RKO (cell line): Measurements from ENCODE around the gene PKNOX2.

ENCODE experiments used
- DNase-seq: peaks from one replicate; pipeline ENCODE4 v3.0.0-alpha.2; 2016; ENCODE audit warnings: low spot score

The PKNOX2 gene

DNA sequence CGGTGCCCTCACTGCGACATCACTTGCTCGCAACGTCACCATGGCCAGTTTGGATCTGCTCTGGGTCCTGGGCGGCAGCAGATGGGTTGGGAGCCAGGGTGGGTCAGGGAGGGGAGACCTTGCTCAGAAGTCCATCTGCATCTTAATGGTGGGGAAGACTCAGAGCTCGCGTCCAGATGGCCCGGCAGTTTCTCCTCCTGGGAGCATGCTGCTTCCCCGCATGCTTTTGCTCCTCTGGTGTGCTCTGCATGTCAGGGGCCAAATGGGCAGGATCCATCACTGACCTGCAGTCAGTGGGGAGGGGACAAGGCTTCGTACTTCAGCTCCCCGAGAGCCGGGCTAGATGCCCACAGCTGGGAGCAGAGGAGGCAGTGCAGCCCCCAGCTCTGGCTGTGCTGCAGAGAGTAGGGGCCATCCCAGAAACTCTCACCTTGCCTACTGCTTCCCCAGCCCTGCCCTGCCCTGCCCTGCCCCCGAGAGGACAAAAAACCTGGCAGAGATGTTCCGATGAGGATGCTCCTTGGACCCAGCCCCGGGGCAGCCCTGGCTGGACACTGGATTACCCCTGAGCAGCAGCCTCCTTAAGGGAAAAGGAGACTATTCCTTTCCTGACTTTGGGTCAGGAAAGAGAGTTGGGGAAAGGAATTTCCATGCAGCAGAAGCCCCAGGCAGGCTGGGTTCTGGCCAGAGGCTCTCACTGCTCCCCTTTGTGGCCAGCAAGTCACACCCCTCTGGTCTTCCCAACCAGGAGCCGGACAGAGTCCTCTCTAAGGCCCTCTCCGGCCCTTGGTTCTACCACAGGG is 149.9 kb downstream of the PKNOX2 start:
- no peak for DNase-seq

DNA sequence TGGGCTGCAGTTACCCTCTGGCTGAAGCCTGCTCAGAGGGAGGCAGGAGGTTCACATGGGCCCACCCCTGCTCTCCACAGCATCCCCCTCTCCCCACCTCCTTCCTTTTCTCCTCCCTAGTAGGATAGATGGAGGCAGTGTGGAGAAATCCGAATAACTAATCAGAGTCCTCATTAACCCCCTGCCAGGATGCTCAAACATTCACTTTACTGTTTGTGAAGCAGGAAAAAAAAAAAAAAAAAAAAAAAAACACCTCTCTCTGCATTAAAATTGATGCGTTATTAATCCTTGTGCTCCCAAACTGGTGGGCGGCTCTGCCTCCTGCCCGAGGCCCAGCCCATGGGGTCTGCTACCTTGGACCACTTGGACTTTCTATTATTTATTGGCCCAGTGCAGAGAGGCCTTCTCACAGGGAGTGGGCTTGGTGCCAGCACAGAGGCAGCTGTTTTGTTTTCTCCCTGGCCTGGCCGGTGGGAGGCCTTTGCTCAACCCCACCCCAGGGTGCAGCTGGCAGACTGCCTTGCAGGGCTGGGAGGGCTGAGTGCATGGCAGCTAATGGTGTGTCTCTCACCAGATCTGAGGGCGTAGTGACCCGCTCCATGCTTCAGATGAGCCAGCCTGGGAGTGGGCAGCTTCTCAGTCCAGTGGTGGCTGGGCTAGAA is 150.7 kb downstream of the PKNOX2 start:
- no peak for DNase-seq

DNA sequence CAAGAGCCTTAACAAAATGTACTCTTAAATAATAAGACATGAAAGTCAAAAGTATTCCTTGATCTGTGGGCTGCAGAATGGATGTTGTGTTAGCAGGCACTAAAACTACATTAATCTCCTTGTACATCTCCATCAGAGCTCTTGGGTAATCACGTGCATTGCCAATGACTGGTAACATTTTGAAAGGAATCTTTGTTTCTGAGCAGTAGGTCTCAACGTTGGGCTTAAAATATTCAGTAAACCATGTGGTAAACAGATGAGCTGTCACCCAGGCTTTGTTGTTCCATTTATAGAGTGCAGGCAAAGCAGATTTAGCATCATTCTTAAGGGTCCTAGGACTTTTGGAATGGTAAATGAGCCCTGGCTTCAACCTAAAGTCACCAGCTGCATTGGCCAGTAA is 152.9 kb downstream of the PKNOX2 start:
- no peak for DNase-seq

DNA sequence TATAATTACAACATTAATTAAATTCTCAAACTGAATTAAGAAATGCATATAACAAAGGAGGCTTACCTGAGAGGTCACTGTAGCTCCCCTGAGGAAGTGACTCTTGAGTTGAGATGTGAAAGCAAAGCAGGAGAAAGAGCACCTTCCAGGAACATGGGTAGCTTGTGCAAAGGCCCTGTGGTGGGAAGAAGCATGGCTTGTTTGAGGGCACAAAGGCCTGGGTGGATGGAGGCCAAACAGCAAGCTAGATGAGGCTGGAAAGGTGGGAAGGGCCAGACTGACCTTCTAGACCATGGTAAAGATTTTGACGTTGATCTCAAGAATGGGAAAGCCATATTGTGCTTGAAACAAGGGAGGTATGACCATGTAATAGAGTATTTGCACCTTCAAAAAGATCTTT is 155.1 kb downstream of the PKNOX2 start:
- no peak for DNase-seq

DNA sequence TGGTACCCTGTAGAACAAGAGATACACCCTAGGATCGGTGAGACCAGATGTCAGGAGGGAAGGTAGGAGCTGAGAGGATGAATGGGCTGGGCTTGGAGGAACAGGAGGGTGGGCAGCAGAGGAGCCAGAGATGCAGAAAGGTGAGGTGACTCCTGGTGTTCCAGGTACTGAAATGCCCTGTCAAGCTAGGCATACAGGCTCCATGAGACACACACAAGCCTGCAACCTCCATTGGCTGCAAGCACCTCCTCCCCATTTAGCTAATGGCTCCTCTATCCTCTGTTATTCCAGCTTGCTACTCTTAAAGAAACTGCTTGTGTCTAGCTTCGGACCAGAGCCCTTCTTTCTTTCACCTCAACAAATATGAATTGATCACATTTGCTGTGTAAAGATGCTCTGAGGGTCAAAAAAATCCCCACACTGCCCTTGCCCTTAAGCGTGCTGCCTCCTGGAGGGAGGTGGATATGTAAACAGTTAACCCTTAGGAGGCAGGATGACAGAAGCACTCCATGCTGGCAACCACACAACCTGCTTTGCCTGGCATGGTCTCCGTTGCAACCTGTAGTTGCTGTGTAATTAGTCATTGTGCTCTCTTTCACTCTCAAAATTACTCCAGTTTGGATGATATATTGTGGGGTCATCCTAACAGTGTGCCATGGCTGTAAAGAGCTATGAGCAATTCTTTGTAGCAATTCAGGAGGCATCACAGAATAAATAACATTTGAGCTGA is 156.0 kb downstream of the PKNOX2 start:
- no peak for DNase-seq

DNA sequence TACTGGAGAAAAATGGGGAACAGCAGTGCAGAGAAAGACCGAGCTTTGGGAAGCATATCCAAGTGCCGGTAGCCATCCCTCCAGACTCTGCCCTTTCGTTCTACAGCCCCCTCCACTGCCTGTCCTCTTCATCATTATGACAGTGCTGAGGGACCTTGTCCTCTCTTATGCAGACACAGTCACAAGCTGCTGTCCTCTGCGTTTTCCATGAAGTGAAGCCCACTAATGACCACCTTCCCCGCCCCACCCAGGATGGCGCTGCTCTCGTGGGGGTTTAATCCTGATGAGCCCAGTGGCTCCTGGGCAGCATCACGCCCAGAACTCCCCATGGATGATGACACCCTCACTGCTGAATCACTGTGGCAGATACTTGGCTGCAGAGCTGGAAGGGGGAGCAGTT is 157.7 kb downstream of the PKNOX2 start:
- DNase-seq: no peak

DNA sequence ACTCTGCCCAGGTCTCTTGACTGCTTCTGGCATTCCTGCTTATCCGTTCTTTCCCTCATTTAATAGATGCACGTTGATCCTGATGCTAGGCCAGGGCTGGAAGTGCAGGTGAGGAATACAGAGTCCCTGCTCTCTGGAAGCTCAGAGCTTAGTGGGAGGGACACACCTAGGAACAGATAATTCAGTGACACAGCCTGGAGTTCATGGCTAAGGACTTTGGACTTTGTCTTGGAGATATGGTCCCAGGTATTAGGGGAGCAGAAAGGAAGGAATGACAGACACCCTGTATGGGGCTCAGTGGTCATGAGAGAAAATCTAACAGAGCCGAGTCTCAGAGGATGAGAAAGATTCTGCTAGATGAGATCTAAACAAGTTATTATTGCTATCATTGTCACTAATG is 160.6 kb downstream of the PKNOX2 start:
- no peak for DNase-seq

DNA sequence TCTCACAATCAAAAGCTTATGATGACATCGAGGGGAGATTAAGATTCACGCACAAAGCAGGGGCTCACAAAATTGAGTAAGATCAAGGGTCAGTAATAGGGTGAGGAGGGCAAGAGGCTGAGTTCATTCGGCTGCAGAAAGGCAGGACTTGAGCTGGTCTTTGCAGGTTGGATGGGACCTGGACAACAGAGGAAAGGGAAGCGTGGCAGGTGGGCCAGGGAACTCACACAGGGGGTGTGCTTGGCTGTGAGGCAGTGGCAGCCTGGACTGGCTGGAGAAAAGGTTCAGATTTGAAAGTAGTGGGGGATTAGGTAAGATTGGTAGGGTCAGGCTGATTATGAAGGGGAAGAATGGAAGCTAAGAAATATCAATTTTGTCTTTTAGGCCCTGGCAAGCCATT is 161.6 kb downstream of the PKNOX2 start:
- DNase-seq: no peak

DNA sequence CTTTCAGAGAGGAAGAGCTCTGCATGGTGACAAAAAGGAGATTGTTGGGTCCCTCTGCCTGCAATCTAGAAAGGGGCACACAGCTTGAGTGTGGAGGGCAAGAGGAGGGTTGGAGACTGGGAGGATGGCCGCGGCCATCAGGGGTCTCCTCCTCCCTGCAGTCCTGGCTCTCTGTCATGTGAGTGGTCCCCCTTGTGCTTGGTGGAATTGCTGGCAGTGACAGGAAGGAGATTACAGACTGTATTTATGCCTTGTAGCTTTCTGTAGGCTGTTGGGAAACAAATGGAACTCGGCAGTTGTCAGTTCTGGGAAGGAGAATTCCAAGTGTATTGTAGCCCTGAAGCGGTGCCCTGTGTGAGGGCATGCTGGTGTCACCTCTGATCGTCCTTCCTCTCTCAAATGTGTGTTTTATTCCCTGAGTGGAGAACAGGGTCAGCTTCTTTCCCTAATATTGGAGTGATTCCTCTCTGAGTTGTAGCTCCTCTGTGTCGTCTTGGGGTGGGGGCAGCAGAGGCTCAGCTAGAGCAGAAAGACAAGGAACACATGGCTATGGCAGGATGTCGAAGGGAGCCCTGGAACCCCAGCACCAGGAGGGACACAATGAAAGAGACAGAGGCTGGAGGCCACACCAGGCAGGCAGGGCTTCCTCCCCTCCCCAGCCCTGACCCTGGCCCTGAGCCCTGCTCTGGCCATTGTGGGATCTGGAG is 163.1 kb downstream of the PKNOX2 start:
- no peak for DNase-seq

DNA sequence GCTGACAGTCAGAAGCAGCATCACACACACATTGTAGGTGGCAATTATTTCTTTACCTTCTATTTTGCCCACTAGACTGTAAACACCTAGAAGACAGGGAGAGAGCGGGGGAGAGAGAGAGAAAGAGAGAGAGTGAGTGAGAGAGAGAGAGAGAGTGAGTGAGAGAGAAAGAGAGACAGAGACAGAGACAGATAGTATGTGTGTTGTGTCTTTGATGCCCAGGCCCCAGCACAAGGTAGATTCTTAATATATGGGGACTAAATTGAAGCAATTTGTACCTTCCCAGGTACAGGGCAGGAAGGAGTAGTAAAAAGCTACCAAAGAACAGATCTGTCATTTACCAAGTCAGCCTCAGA is 163.7 kb downstream of the PKNOX2 start:
- no peak for DNase-seq

DNA sequence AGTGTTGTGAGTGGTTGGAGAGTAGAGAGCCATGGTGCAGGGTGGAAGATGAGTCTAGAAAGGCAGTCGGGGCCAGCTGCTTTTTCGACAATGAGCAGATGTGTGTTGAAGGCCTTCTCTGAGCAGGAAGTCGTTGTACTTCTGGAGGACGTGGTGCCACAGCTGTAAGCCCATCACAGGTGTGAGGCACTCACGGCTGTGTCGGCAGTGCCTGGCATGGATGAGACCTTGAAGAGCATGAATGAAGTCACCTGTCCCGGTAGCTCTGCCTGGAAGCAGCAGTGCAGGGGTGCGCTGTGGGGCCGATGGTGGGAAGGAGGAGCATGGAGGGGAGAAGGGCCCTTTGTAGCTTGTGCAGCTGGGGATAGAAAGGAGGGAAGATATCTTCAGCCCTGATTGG is 165.2 kb downstream of the PKNOX2 start:
- DNase-seq: no peak

DNA sequence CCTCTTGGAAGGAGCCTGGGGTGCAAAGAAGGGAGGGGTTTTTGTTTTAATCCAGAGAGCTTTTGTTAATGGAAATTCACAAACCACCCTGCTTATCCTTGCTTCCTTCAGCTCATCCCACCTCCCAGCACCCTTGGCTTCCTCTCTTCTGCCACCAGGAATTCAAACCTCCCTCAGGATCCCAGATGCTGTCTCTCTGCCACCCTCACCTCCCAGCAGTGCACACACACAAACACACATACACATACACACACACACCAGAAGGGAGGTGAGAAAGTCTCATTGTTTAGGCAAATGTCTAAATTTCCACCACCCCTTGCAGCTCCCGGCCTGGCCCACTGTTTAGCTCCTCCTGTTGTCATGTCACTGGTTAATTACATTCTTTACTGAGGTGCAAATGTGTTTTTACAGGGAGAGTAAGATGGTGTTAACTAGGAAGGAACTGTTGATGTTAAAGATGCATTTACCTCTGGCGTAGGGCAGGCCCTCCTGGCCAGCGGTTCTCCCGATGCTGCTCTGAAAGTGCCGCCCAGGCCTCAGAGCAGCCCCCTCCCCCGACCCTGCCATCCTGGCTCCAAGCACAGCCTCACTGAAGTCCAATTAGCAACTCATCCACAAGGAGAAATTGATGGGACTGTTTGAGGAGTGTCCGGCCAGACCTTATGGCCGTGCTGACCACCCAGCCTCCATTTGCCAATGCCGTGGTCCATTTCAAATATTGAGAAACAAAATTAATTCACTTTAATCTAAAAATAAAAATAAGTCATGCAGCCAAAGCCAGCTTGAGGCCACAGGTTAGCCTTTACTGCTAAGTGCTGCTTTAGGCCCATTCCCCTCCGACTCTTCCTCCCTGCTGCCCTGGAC is 166.1 kb downstream of the PKNOX2 start:
- DNase-seq: no peak

DNA sequence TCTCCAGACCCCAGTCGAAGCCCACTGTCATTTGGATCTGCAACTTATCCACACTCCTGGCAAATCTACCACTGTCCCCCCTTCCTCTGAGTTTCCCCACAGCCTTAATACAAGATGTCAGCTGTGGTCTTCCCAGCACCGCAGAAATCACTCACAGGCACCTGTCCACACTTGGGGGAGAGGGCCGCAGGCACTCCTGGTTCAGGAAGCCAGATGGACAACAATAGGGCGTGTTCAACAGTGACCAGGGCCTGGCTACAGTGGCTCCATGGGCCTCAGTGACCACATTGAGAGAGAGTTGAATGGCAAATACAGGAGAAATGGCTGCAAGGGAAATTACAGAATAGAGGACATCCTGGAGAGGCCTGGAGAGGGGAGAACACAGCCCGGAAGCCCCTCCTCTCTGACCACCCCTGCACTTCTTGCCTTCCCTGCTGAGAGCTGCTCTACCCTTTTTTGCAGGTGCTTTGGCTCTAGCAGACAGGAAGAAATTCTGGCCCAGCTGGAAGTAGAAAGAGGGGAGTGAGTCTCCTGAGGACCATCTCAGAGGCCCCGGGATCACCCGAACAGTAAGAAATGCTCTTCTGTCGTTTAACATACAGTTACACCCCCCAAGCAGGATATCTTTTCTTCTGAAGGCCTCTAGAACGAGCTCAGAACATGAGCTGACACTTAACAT is 166.9 kb downstream of the PKNOX2 start:
- no peak for DNase-seq

DNA sequence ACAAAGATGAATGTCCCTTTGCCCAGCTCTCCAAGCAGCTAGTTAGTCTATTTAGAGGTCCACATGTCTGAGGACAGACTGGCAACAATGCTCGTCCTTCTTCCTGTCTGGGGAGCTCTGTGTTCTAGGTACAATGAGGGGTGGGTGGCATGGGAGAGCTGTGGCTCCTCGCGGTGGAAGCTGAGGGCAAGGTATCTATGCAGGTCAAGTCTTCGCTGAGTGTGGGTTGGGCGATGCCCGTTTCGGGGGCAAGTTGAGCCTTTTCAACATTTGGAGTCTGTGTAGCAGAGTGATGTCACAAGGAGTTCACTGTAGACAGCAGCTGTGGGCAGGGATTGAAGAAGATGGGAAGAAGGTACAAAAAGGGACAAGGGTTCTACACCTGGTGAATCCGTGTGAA is 168.3 kb downstream of the PKNOX2 start:
- DNase-seq: no peak

DNA sequence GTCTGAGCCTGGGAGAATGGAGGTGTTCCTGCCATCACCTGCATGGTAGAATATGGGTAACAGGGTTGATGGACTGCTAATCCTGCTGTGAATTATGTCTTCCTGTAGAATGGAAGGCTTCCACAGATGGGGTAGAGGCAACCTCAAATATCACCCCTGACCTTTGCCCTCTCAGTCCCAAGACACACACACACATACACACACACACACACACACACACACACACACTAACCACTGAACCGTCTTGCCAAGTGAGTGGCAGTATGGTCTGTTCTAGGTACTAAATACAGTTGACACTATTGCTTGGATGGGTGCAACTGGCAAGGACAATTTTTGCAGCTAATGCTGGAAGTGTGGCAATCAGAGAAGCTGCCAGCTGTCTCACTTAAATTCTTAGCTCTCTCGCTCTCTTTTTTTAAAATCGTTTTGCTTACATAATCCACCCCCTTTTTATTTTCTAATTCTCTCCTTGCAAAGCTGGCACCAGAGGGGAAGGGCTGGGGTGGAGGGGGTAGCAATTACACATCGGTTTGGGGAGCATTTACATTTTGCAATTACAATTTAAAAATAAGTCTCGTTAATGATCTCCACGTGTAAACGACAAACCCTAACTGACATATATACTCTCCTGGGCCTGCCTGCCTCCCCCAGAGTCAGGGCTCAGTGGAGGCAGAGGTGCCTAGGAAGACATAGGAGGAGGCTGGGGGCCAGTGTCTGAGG is 169.0 kb downstream of the PKNOX2 start:
- no peak for DNase-seq

DNA sequence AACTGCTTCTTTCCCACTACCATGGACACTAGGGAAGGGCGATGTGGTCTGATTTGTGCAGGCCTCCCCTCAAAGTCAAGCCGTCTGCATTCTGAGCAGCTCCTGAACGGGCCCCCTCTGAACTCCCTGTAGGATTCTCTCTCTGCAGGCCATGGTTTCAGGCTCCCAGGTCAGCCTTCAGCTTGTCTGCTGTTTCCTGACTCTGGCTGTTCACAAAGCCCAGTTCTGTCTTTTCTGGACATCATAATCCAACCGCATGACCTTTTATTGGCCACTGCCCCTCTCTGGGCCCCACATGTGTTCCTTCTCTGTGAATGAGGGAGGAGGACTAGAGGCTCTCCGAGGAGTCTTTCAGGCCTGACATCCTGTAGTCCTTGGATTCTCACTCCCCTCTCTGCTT is 170.6 kb downstream of the PKNOX2 start:
- no peak for DNase-seq

DNA sequence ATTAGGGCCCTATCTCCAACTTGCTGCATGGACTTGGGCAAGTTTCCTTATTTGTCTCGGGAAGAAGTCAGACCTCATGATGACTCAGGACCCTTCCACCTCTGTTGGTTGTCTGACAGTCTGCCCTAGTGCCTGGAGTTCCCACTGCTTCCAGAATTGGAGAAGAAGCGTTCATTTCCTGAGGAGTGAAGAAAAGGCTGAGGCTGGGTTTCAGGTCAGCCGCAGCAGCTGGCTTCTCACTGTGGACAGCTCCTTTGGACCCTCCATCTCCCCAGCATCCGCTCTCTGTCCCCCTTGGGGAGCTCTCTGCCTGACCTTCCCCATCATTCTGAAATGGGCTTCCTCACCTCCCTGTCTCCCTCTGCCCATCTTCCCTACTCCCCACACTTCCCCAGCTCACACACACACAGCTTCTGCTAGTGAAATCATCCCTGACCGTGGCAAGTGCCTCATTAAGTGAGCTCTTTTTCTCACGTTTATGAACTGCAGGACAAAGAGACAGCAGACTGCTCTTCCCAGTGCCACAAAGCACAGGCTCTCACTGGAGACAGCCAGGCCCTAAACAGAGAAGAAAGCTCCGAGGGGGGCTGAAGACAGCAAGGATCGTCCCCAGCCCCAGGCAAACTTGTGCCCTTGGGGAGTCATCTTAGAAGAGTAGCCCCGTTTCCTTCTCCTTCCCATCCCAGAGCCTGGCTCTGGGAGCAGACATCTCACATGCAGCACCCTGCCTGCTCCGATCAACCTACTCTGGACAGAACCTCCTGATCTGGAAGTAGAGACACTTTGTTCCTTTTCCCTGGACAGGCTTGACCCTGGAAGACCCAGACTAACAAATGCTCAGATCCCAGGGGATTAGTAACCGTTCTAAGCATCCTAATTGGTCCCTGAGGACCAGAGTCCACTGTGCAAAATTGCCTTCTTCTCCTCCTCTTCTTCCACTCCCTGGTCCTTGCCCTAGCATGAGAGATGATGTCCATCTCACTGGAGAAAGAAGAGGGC is 173.6 kb downstream of the PKNOX2 start:
- DNase-seq: no peak

DNA sequence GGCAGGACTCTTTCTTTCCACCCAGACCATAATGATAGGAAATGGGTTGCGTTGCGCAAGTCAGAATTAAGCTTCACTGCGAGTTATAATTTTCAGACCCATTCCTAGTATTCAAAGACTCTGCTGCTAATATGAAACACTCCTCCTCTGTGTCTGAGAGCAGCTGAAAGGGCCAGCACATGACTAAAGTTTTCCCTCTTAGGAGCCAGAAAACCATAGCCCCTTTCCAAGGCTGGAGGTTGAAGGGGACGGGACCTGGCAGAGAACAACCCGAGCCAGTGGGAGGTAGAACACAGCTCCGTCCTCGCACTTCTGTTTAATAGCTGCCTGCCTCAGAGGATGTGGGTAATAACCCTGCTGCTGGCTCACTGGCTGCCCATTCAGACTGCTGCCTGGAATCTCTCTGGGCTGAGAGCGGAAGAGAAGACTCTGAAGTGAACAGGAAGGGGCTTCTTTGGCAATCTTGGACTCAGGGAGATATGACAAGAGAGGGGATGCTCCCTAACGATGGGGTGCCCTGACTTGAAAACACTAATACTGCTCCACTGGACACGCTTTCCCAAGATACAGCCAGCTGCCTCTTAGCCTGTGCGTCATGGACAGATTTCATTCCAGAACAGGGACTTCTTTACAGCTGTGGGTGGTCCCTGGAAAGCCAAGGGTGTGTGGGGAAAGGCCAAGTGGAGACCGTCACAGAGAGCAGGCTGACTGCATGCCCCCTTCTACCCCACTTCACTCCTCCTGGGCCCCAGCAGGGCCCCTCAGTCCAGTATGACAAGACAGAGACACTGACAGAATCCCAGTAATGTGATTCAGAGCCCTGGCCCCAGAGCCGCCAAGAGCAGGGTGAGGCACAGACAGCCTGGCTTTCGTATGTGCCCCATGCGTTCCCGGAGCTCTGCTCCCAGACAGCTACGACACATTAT is 174.6 kb downstream of the PKNOX2 start:
- DNase-seq: no peak
